Immature natural killer cell (primary cell): ENCODE data around the gene LSAMP. TPM values are rescaled to one million over a fixed set of nuclear protein-coding genes. Genes with fewer than 3 reads are reported as not detected.

Source experiments
- DNase-seq, 3 donors: peaks; one replicate each; pipeline ENCODE4 v3.0.0; 2022; ENCODE audit warnings: mixed read lengths in 1 of 3
- H3K27ac Mint-ChIP-seq, 6 donors: one replicate each; pipeline ENCODE4 v1.8.0; 2020; ENCODE audit warnings: mixed read lengths in 6 of 6, mild to moderate bottlenecking in 5 of 6, inconsistent platforms in 4 of 6, moderate library complexity in 3 of 6
- H3K27me3 Mint-ChIP-seq, 3 donors: one replicate each; pipeline ENCODE4 v1.8.0; 2020 to 2021; ENCODE audit warnings: low read depth in 3 of 3, mild to moderate bottlenecking in 3 of 3, mixed read lengths in 3 of 3, moderate library complexity in 3 of 3, inconsistent platforms in 1 of 3
- H3K36me3 Mint-ChIP-seq, 3 donors: one replicate each; pipeline ENCODE4 v1.8.0; 2020; ENCODE audit warnings: mixed read lengths in 3 of 3, inconsistent platforms in 2 of 3, mild to moderate bottlenecking in 2 of 3
- H3K4me1 Mint-ChIP-seq, 2 donors: one replicate each; pipeline ENCODE4 v1.8.0; 2020; ENCODE audit warnings: inconsistent platforms in 2 of 2, mild to moderate bottlenecking in 2 of 2, mixed read lengths in 2 of 2, moderate library complexity in 1 of 2
- H3K4me3 Mint-ChIP-seq, 5 donors: one replicate each; pipeline ENCODE4 v1.8.0; 2020; ENCODE audit warnings: mild to moderate bottlenecking in 5 of 5, mixed read lengths in 5 of 5, inconsistent platforms in 3 of 5, moderate library complexity in 3 of 5
- H3K9me3 Mint-ChIP-seq, 6 donors: one replicate each; pipeline ENCODE4 v1.8.0; 2020; ENCODE audit warnings: mild to moderate bottlenecking in 6 of 6, mixed read lengths in 6 of 6, inconsistent platforms in 4 of 6, moderate library complexity in 3 of 6
- polyA plus RNA-seq, 3 donors: library from polyadenylated mRNA; unstranded; fragments of 300-500 nt; fragmentation: Illumina TruSeq; gene quantifications; one replicate each; pipeline ENCODE4 v1.2.3, GENCODE V29; 2021

Gene LSAMP
- polyA plus RNA-seq = not detected

DNA sequence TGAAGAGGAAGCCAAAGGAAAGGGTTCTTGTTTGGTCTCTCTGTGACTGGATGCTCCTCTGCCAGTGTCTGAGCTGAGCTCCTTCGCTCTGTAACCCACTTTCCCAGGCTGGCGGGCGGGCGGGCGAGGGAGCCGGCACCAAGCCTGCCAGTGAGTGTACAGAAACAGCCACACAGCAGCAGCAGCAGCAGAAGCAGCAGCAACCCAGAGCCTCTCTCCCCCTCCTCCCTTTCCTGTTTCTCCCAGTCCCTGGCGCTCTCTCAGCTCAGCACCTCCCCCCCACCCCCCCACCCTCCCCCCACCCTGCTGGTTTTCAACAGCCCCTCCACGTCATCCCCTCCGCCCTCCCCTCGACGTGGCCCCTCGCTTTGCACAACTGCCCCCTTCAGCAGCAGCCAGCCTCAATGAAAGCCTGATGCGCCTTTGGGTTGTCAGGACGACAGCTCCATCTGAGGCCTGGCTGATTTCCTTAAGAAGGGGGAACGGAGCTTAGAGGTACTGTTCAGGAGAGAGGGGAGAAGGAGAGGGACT, at the start of gene LSAMP:
Gene LSAMP, minus strand, starts transcription at position 177 of the 531 bp plus-strand sequence.
- Mint-ChIP-seq H3K27ac (no peak within 1 kb of the TSS), H3K4me1 (no peaks in the 10 kb centered on the region), H3K27me3 (peaks cover 0 to 2% (median 0%) of the 10 kb centered on the region in 3 donors), H3K9me3 (peaks cover 4 to 41% (median 16%) of the 10 kb centered on the region in 6 donors), H3K4me3 (no peak within 1 kb of the TSS), H3K36me3 (no peaks in the 10 kb centered on the region)
- no peak for DNase-seq

- no peak overlapping the region for H3K4me3 Mint-ChIP-seq
- DNase-seq = no peak
- peaks cover 0 to 5% (median 0%) of the 10 kb centered on the region in 3 donors for H3K36me3 Mint-ChIP-seq
- H3K27me3 Mint-ChIP-seq = no peaks in the 10 kb centered on the region
- H3K9me3 Mint-ChIP-seq = peaks cover 11 to 39% (median 24%) of the 10 kb centered on the region in 6 donors
- H3K27ac Mint-ChIP-seq = no peak overlapping the region
- H3K4me1 Mint-ChIP-seq = no peaks in the 10 kb centered on the region
Observed at GRCh38 chr3:116492379-116492778, 47.1 kb upstream of the LSAMP start.

GRCh38 chr3:116483135-116483534, 37.8 kb upstream of the LSAMP start:
- peaks cover 0 to under 1% (median 0%) of the 10 kb centered on the region in 3 donors for H3K36me3 Mint-ChIP-seq
- no peak for DNase-seq
- H3K4me3 Mint-ChIP-seq = no peak overlapping the region
- no peak overlapping the region for H3K27ac Mint-ChIP-seq
- peaks cover 14 to 65% (median 31%) of the 10 kb centered on the region in 6 donors for H3K9me3 Mint-ChIP-seq
- no peaks in the 10 kb centered on the region for H3K4me1 Mint-ChIP-seq
- H3K27me3 Mint-ChIP-seq = no peaks in the 10 kb centered on the region

- no peak for DNase-seq
- Mint-ChIP-seq H3K4me3 (no peak overlapping the region), H3K36me3 (peaks cover 0 to 3% (median 0%) of the 10 kb centered on the region in 3 donors), H3K4me1 (no peaks in the 10 kb centered on the region), H3K27ac (no peak overlapping the region), H3K9me3 (peaks cover 17 to 68% (median 33%) of the 10 kb centered on the region in 6 donors), H3K27me3 (peaks cover 0 to 1% (median 1%) of the 10 kb centered on the region in 3 donors)
Observed at GRCh38 chr3:116476691-116477090, 31.4 kb upstream of the LSAMP start.

GRCh38 chr3:116474801-116475200, 29.5 kb upstream of the LSAMP start:
- DNase-seq = no peak
- H3K27ac Mint-ChIP-seq = no peak overlapping the region
- no peak overlapping the region for H3K4me3 Mint-ChIP-seq
- H3K9me3 Mint-ChIP-seq = peaks cover 15 to 64% (median 33%) of the 10 kb centered on the region in 6 donors
- H3K36me3 Mint-ChIP-seq = peaks cover 0 to 3% (median 0%) of the 10 kb centered on the region in 3 donors
- peaks cover 0 to 1% (median 1%) of the 10 kb centered on the region in 3 donors for H3K27me3 Mint-ChIP-seq
- H3K4me1 Mint-ChIP-seq = no peaks in the 10 kb centered on the region

DNA sequence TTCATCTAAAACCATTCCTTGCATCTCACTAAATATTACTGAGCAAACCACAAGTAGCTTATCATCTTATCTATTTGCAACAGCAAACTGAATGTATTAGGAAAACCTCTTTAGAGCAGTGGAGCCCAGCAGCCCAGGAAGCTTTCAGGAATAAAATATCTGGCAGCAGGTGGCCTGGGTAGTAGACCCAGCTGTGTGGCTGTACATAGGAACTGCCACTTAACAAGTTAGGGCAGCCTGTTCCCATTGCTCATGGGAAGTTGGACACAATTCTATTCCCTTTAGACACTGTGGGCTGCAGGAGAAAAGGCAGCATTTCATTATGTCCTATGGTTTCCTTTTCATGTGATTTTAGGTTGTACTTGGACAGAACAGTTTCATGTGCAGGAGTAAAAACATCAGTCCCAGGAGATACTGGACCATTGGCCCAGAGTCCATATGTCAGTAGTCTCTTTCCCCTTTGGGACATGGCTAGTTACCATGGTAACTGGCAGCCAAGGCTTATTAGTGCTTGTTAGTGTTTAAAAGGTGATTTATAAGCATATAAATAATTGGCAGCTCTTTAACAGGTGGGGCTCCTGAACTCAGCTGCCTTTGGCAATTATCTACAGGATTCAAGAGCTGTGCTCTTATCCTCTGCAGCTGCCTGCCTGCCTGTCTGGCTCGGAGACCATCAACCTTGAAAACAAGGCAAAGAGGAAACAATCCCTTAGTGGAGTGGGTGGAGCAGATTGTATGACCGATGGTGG, 28.9 kb upstream of the LSAMP start:
- Mint-ChIP-seq H3K36me3 (peaks cover 0 to 3% (median 0%) of the 10 kb centered on the region in 3 donors), H3K27ac (no peak overlapping the region), H3K4me3 (no peak overlapping the region), H3K27me3 (peaks cover 0 to 1% (median 1%) of the 10 kb centered on the region in 3 donors), H3K9me3 (peaks cover 15 to 63% (median 31%) of the 10 kb centered on the region in 6 donors), H3K4me1 (no peaks in the 10 kb centered on the region)
- DNase-seq = no peak

DNA sequence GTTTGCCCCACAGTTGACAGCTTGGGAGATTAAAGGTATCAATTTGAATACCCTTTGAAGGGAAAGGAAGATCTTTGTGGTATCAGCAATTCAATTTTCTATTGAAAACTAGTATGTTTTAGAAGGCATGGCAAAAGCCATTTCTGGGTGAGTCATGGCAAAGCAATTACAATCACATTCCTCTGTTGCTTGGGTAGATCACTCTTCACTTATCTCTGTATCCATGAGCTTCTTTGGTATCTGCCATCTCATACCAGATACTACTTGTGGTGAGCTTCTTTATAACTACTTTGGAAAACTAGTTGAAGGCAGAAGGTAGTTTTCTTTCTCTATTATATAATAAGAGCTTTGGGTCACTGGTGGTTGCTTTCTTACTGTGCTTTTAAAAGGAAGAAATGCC, 28.3 kb upstream of the LSAMP start:
- peaks cover 15 to 66% (median 32%) of the 10 kb centered on the region in 6 donors for H3K9me3 Mint-ChIP-seq
- H3K27me3 Mint-ChIP-seq = peaks cover 0 to 1% (median 1%) of the 10 kb centered on the region in 3 donors
- H3K27ac Mint-ChIP-seq = no peak overlapping the region
- peaks cover 0 to 3% (median 0%) of the 10 kb centered on the region in 3 donors for H3K36me3 Mint-ChIP-seq
- no peaks in the 10 kb centered on the region for H3K4me1 Mint-ChIP-seq
- no peak overlapping the region for H3K4me3 Mint-ChIP-seq
- DNase-seq = no peak

- Mint-ChIP-seq H3K27ac (no peak overlapping the region), H3K36me3 (no peaks in the 10 kb centered on the region), H3K27me3 (peaks cover 0 to 1% (median 0%) of the 10 kb centered on the region in 3 donors), H3K4me1 (no peaks in the 10 kb centered on the region), H3K9me3 (peaks cover 9 to 53% (median 19%) of the 10 kb centered on the region in 6 donors), H3K4me3 (no peak overlapping the region)
- DNase-seq = no peak
Observed at GRCh38 chr3:116470605-116471197, 25.4 kb upstream of the LSAMP start.

GRCh38 chr3:116469546-116469945, 24.3 kb upstream of the LSAMP start:
- Mint-ChIP-seq H3K36me3 (no peaks in the 10 kb centered on the region), H3K27ac (no peak overlapping the region), H3K4me3 (no peak overlapping the region), H3K9me3 (peaks cover 6 to 44% (median 16%) of the 10 kb centered on the region in 6 donors), H3K4me1 (no peaks in the 10 kb centered on the region), H3K27me3 (peaks cover 0 to 1% (median 0%) of the 10 kb centered on the region in 3 donors)
- no peak for DNase-seq

DNA sequence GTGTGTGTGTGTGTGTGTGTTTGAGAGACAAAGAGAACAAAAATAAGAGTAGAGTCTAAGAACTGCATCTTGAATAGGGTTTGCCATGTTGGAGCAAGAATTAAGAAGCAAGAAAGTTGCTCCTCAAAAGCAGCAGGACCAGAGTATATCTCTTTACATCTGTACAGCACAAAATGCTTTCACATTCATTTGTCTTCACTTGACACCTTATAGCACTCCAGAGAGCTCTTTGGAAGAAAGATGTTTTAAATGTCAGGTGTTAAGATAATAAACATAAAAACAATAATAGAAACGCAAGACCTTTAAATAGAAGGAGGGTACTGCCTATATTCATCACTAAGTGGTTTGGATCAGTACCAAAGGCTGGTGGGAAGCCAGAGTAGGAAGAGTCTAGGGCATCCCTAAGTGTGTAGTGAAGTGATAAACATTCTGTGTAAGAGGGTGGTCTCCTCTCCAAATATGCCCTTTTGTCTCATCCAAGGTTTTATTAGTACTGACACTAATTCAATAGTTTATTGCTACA, 19.1 kb upstream of the LSAMP start:
- no peaks in the 10 kb centered on the region for H3K27me3 Mint-ChIP-seq

DNA sequence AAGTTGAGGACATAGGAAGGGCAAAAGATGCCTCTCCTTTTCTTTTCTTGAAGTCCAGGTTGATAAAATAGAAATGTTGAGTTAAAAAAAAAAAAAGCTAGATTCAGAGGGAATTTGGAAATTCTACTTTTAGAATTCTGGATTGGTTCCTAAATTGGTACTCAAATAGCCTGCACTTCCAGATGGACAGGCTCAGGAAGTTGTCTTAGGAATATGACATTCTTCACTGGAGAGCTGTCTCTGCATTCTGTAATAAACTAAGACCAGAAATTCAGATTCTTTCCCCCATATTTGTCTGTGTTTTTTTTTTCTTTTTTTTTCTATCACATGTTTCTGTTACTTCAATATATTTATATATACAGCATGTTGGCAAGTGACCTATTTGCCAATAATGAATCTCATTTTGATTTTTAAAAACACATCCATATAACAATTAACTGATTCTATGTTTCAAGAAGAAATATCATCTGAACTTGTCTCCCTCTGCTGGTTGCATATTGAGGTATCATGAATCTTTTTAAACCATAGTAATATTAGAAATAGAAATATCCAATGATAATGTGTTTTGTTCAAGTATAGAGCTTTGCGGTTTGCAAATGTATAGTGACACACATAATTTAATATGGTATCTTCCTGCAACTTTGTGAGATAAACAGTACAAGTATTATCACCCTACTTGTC, 8.5 kb upstream of the LSAMP start:
- Mint-ChIP-seq H3K27me3 (peaks cover 0 to 3% (median 0%) of the 10 kb centered on the region in 3 donors), H3K4me1 (no peaks in the 10 kb centered on the region), H3K27ac (no peak overlapping the region), H3K36me3 (peaks cover 0 to 3% (median 0%) of the 10 kb centered on the region in 3 donors), H3K9me3 (peaks cover 8 to 34% (median 13%) of the 10 kb centered on the region in 6 donors), H3K4me3 (no peak overlapping the region)
- DNase-seq = no peak

More for the DNA sequence above, 19.1 kb upstream of the LSAMP start:
- H3K27ac Mint-ChIP-seq = no peak overlapping the region
- no peaks in the 10 kb centered on the region for H3K4me1 Mint-ChIP-seq
- no peak overlapping the region for H3K4me3 Mint-ChIP-seq
- H3K36me3 Mint-ChIP-seq = no peaks in the 10 kb centered on the region
- no peak for DNase-seq
- H3K9me3 Mint-ChIP-seq = peaks cover 4 to 24% (median 11%) of the 10 kb centered on the region in 6 donors

DNA sequence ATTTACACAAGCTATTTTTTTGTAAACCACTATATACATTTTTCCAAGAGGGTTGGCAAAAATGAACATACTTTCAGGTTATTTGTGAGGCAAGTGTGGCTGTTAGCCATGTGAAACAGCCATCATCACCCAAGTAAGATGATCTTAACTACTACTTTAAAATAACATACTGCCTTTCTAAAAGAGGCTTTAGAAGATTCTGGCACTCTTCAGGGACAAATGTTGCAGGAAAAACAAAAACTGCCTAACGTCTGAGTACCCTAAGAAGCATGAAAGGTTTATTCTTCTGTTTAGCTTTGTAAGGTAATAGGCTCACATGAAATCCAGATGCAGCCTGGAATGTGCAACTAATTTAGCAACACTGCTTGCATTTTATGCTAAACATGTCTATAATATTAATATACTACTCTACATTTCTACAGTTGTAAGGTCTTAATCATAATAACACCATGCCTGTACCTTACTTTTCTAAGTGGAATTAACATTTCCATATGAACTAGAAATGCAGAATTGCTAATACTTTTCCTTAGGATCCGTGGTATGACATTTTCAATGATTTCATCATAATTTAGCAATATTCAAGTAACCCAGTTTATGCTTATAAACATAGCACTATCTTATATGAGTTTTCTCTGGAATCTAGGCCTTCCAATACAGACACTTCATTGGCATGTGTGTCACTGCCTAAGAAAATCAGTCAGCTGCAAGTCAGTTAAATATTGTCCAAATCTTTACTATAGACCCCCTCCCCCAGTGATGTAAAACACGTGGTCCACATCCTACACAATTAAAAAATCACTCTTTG, 4.5 kb upstream of the LSAMP start:
- H3K9me3 Mint-ChIP-seq = peaks cover 10 to 48% (median 13%) of the 10 kb centered on the region in 6 donors
- peaks cover 0 to 2% (median 0%) of the 10 kb centered on the region in 3 donors for H3K27me3 Mint-ChIP-seq
- no peak for DNase-seq
- no peaks in the 10 kb centered on the region for H3K4me1 Mint-ChIP-seq
- H3K4me3 Mint-ChIP-seq = no peak overlapping the region
- H3K27ac Mint-ChIP-seq = no peak overlapping the region
- H3K36me3 Mint-ChIP-seq = peaks cover 0 to 3% (median 0%) of the 10 kb centered on the region in 3 donors

DNA sequence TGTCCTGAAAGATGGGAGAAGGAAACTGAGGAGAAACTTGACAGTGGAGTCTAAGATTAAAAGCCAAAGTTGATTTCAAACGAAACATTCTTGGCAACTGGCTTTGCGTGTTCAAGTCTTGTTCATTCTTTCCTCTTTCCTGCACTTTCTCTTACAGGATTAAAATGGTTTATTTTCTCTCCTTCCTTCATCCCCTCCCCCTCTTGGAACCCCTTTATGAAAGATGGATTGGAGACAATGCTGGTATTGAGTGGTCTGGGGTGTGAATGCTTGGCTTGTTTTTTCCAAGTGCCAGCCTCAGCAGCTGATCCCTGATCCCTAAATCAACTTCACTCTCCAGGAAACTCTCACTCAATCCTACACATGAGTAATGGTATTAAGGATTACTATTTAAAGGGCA, 703 bp upstream of the LSAMP start:
- no peak for DNase-seq
- H3K4me1 Mint-ChIP-seq = no peaks in the 10 kb centered on the region
- H3K27ac Mint-ChIP-seq = no peak overlapping the region
- peaks cover 0 to 2% (median 0%) of the 10 kb centered on the region in 3 donors for H3K27me3 Mint-ChIP-seq
- no peaks in the 10 kb centered on the region for H3K36me3 Mint-ChIP-seq
- peaks cover 4 to 41% (median 16%) of the 10 kb centered on the region in 6 donors for H3K9me3 Mint-ChIP-seq
- no peak overlapping the region for H3K4me3 Mint-ChIP-seq
